ENCODE data around the gene LYZL4.

- TF ChIP-seq POLR2AphosphoS5 (IDR thresholded peaks at IDR 0.05; ENCODE audit: insufficient read depth in 1 of 2, low read depth in 1 of 2) (no peak), CTCF (IDR thresholded peaks at IDR 0.05) (no peak), POLR2A (IDR thresholded peaks at IDR 0.05) (no peak)
These were observed 54.8 kb downstream of the LYZL4 start for GRCh38 chr3:42355612-42356011.

Measured in vagina (tissue), 2 donors.